ENCODE results near the gene RANBP1.
A peak's percentile ranks its signal among the peaks of the same experiment; 100 is the strongest.

Gene RANBP1

DNA sequence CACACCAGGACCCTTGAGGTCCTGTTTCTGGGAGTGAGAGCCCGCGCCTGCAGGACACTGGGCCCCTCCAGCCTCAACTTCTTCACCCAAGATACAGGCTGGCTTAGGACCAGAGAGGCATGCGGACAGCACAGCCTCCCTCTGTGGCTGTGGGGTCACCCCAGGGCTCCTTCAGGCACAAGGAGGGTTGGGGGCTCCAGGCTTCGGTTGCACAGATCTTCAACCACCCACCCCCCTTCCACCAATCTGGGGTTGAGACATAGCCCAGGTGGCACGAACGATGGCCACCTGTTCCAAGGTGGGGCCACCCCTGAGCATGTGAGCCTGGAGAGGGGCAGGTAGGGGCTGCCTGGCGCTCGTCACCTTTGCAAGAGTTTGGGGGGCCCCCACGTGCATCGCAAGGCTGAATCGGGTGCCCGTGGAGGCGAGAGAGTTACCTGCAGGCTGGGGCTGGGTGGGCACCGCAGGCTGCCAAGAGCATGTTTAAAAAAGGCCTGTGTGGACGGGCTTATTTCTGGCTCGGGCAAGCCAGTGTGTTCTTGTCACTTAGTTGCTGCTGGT is 16.9 kb downstream of the RANBP1 start:
- TF ChIP-seq, protein P1, sequence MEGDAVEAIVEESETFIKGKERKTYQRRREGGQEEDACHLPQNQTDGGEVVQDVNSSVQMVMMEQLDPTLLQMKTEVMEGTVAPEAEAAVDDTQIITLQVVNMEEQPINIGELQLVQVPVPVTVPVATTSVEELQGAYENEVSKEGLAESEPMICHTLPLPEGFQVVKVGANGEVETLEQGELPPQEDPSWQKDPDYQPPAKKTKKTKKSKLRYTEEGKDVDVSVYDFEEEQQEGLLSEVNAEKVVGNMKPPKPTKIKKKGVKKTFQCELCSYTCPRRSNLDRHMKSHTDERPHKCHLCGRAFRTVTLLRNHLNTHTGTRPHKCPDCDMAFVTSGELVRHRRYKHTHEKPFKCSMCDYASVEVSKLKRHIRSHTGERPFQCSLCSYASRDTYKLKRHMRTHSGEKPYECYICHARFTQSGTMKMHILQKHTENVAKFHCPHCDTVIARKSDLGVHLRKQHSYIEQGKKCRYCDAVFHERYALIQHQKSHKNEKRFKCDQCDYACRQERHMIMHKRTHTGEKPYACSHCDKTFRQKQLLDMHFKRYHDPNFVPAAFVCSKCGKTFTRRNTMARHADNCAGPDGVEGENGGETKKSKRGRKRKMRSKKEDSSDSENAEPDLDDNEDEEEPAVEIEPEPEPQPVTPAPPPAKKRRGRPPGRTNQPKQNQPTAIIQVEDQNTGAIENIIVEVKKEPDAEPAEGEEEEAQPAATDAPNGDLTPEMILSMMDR (conservative IDR thresholded peaks at IDR 0.05; ENCODE audit: low read depth), result no peak
- no peak for DNase-seq (ENCODE audit: low spot score)
- CTCF ChIA-PET, result no interaction called here
- peak overlapping the region; percentile 86 for H3K27ac ChIP-seq
- POLR2A ChIA-PET (ENCODE audit: low non-redundant PET), result no interaction called here

DNA sequence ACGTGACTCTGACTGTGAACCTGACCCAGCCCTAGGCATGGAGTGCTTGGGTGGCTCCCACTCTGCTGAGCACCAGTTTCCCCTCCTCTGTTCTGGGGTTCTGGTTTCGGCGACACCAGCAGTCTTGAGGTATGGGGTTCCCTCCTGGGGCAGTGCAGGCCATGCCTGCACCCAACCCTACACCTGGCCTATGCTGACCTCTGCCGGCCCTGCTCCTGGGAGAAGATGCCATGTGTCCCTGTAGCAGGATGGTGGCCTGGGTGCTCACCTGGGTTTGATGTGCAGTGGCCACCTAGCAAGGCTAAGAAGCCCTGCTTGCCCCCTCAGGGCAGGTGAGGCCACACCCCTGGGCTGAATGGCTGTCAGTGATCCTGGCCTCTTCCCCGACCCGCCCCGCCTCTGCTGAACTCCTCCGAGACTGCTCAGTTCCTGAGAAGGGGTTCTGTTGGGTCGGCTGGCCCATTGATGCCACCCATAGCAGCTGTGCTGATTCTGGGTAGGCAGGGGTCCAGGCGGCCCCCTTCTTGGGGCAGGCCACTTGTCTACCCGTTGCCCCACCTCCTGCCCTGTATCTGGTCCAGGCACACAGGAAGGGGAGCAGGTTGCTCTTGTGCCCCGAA is 18.1 kb downstream of the RANBP1 start:
- ChIA-PET CTCF (no interaction called here), POLR2A (ENCODE audit: low non-redundant PET) (no interaction called here)
- DNase-seq (ENCODE audit: low spot score), result no peak
- TF ChIP-seq, protein P1 (conservative IDR thresholded peaks at IDR 0.05; ENCODE audit: low read depth), result no peak
- peak overlapping the region; percentile 86 for H3K27ac ChIP-seq

DNA sequence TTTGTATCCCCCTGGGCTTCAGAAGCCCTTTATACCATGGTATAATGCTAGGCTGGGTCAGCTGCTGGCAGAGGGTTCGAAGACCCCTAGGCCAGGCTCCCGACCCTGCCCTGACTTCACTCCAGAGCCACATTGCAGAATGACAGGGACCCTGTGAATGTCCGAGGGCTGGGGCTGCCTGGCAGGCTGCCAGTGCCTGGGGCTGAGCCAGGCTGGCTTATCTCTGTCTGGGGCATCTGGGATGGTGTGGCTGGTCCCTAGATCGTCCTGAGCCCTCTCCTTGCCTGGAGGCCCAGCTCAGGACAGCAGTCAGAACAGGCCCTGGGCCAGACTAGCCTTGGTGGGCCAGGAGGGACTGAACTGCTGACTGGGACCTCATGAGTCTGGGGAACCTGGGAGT is 19.4 kb downstream of the RANBP1 start:
- TF ChIP-seq, protein P1 (conservative IDR thresholded peaks at IDR 0.05; ENCODE audit: low read depth), result no peak
- H3K27ac ChIP-seq, result peak overlapping the region; percentile 60
- DNase-seq (ENCODE audit: low spot score), result no peak
- ChIA-PET POLR2A (ENCODE audit: low non-redundant PET) (no interaction called here), CTCF (no interaction called here)

DNA sequence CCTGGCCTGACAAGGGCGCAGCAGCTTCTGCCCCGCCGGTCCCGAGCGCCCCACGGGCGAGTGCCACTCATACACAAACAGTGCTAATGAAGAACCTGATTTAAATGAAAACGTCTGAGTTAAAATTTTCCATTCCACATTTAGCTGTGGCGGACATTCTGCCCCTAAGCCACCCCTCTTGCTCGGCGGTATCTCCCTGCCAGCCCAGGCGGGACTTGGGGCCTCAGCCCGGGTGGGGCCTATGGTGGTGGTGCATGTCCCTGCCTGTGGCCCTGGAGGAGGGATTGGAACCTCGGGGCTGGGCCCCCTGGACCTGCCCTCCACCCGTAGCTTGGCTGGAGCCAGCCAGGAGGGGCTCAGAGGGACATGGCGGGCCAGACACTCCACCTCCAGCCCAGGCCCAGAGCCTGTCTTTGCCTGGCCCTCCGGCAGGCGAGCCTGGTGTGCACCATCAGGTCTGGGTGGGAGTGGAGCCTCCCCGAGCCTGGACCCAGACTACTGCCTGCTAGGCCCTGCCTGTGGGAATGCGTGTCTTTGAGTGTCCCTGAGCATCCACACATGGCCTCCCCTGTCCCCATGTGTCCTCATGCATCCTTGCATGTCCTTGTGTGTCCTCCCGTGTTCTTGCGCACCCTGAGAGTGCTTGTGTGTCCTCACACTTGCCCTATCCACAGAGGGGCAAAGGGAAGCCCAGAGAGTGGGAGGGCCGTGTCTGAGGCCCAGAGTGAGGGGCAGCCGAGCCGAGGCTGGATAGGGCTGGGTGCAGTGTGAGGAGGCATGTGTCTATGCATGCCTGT is 20.1 kb downstream of the RANBP1 start:
- CTCF ChIA-PET, result no interaction called here
- DNase-seq (ENCODE audit: low spot score), result no peak
- POLR2A ChIA-PET (ENCODE audit: low non-redundant PET), result no interaction called here
- peak overlapping the region; percentile 60 for H3K27ac ChIP-seq
- TF ChIP-seq, protein P1 (conservative IDR thresholded peaks at IDR 0.05; ENCODE audit: low read depth), result no peak

DNA sequence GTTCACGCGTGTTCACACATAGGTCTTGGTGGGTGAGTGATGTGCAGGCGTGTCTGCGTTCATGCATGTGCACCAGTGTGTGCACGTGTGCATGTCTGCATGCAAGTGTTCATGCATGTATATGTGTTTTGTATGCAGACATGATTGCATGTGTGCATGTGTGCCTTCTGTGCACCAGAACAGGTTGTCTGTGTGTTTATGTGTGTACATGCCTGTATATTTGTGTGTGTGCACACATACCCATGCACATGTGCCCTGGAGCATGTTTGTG is 20.6 kb downstream of the RANBP1 start:
- H3K27ac ChIP-seq, result peak overlapping the region; percentile 60
- ChIA-PET CTCF (no interaction called here), POLR2A (ENCODE audit: low non-redundant PET) (no interaction called here)
- TF ChIP-seq, protein P1 (conservative IDR thresholded peaks at IDR 0.05; ENCODE audit: low read depth), result no peak
- no peak for DNase-seq (ENCODE audit: low spot score)

DNA sequence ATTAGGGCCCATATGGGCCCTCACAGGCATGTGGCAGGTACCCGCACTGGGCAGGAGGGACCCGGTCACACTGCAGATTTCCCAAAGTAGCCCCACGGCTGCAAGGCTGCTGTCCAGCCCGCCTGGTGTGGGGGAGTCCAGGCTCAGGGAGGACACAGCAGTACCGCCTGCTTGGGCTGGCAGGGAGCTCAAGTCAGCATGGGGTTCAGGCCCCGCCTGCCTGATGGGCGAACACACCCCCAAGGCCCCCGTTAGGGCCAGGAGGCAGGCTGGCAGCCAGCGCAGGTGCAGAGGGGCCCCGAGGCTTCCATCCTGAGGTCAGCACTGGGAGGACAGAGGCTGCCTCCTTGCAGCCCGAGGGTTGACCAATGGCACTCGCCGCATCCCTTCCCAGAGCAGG is 21.2 kb downstream of the RANBP1 start:
- peak overlapping the region; percentile 60 for H3K27ac ChIP-seq
- DNase-seq (ENCODE audit: low spot score), result no peak
- ChIA-PET POLR2A (ENCODE audit: low non-redundant PET) (no interaction called here), CTCF (no interaction called here)
- TF ChIP-seq, protein P1 (conservative IDR thresholded peaks at IDR 0.05; ENCODE audit: low read depth), result no peak

All from RWPE1 (cell line).